Fibroblast of pulmonary artery (primary cell): Measurements from ENCODE around the gene WNT1.

Experiments used
- DNase-seq: peaks from one replicate; pipeline ENCODE4 v3.0.0-alpha.2; 2010; ENCODE audit warnings: low read depth
- H3K4me3 ChIP-seq: replicated peaks from 2 replicates; pipeline ENCODE4 v1.5.1; 2011; ENCODE audit warnings: low read depth, mild to moderate bottlenecking, control low read depth, low read length, moderate library complexity
- TF ChIP-seq, protein P1 (sequence below): IDR thresholded peaks from 2 replicates; pipeline ENCODE4 v1.5.1; 2011; ENCODE audit warnings: mild to moderate bottlenecking, control low read depth, low read length, inconsistent platforms; ENCODE audit errors: missing control alignments

Gene WNT1

DNA sequence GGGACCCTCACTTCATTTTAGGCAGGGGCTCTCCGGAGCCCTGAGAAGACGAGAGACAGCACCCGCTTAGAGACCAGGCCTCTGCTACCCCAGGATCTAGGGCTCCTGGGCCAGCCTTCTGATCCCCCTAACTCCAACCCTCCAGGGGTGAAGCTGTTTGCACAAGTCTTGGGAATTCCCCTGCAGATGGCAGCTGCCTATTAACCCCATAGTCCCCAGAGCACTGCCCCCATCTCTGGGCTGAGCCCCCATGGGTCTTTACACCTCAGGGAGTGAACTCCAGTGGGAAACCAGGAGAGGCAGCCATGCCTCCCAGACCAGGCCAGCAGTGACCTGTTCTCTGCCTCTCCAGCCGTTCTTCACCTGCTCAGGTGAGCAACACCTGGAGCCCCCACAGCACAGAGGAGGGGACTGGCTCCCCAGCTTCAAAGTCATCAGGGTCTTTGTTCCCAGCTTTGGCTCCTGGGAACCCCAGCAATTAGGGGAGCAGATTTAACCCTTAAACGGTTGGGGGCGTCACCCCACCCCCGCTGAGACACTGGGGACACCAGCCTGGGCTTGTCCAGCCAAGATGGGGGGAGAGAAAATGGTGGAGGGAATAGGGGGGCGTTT, 8.9 kb upstream of the WNT1 start:
- no peak for DNase-seq
- no peak overlapping the region for H3K4me3 ChIP-seq
- TF ChIP-seq, protein P1, sequence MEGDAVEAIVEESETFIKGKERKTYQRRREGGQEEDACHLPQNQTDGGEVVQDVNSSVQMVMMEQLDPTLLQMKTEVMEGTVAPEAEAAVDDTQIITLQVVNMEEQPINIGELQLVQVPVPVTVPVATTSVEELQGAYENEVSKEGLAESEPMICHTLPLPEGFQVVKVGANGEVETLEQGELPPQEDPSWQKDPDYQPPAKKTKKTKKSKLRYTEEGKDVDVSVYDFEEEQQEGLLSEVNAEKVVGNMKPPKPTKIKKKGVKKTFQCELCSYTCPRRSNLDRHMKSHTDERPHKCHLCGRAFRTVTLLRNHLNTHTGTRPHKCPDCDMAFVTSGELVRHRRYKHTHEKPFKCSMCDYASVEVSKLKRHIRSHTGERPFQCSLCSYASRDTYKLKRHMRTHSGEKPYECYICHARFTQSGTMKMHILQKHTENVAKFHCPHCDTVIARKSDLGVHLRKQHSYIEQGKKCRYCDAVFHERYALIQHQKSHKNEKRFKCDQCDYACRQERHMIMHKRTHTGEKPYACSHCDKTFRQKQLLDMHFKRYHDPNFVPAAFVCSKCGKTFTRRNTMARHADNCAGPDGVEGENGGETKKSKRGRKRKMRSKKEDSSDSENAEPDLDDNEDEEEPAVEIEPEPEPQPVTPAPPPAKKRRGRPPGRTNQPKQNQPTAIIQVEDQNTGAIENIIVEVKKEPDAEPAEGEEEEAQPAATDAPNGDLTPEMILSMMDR = no peak

DNA sequence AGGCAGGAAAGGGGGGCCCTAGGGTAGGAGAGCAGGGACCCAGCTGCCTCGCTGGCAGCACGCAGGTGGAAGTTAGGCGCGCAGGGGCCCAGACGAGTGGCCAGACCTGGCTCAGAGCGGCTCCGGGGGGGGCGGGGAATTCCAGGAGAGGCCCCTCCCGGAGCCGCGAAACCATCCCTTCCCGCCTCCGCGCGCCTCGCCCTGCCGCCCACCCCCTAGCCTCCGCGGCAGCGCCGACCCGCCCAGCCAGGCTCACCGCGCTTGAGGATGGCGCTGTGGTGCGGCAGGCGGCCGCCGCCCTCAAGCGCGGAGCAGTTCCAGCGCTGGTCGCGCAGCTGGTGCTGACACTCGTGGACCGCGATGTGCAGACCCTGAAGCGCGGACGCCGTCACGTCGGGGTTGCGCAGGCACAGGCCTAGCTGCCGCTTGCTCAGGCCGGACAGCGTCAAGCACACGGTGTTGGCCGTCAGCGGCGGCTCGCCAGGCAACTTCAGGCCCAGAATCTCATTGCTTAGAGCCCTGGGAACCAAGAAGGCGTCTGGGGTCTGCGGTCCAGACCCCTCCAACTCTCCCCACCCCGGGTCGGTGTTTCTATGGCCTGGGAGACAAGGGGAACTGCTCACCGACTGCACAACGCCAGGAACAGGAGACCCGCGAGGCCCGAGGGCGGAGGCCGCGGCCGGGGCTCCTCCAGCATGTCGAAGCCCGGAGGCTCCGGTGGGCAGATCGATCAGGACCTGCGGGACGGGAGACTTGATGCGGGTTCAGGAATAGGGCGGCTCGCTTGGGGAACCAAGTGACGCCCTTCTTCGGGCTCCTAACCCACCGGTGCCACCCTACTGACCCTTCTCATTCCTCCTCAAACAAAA, 8.1 kb upstream of the WNT1 start:
- no peak for DNase-seq
- TF ChIP-seq, protein P1 = no peak
- no peak overlapping the region for H3K4me3 ChIP-seq

DNA sequence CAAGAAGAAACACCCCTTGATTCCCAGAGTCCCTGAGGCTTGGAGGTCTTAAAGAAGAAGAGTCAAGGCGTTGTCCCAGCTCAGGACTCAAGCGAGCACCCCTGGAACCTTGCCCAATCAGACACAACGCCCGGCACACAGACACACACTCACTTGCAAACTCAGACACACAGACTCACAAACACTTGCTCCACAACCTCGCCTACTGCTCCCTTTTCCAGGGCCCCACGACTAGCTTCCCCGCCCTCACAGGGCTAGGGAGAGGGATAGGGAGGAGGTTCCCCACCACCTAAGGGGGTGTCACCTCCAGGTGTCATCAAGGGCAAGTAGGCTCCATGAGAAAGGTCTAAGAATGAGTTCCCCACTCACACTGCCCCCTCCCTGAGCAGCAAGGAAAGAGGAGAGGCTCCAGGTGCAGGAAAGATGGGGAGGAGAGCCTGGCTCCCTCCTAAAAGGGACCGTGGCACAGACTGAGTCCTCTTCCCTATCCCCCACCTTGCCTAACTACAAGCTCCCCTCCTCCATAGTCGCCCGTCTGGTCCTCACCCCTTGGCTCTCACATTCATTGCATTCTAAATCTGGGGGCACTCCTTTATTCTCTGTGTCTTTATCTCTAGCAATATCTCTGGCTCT, 7.3 kb upstream of the WNT1 start:
- H3K4me3 ChIP-seq = no peak overlapping the region
- DNase-seq = no peak
- TF ChIP-seq, protein P1 = no peak

DNA sequence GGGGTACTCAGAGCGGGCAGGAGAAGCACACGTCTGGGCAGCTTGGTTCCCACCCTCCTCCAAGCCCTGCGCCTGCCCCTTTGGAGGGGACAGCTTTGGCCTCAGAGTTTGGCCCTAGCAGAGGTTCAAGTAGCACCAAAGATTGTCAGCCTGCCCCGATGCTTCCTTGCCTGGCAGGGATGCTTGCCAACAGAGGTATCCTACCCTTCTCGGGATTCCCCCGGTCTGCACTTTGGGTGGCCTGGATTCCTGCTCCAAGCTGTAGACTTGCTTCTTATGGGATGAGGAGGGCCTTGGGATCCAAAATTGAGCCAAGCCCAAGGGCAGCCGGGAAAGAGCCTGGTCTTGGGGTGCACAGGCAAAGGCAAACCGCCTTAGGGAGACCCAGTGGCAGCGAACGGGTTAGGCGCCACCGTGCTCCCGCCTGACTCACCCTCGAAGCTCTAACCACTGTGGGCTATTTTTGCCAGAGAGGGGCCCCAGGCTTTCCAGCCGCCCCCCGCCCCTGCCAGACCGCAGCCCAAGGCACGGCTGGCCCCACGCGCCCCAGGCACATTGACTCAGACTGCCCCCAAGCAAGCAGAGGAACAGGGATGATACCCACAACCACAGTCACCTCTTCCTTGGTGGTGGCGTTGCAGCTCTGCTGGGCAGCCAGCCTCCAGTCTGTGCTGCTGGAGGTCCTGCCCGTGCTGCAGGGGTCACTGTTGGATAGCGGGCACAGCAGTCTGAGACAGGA, 5.7 kb upstream of the WNT1 start:
- no peak for DNase-seq
- TF ChIP-seq, protein P1 = no peak
- H3K4me3 ChIP-seq = no peak overlapping the region

DNA sequence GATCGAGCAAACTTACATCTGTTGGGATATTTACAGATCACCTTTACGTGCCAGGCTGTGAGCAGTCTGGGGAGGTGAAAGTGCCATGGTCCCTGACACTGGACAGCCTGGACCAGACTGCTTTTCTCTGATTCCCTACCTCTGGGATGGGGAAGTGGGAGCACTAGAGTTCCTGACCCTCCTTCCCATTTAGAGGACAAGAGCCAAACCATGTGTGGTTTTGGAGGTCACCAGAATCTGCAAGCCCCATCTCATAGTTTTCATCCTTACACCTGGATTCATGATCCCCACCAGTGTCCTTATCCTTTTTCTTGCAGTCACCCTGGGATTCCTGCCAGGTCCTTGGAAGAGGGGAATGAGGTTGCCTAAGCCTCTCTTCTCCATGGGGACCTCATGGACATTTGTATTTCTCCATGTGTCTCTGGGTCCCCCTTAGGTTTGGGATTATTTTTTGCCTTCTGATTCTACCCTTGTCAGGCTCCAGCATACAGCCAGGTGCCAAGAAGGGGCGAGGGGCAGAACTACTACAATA, 5.1 kb upstream of the WNT1 start:
- no peak for DNase-seq
- TF ChIP-seq, protein P1 = no peak
- H3K4me3 ChIP-seq = no peak overlapping the region

DNA sequence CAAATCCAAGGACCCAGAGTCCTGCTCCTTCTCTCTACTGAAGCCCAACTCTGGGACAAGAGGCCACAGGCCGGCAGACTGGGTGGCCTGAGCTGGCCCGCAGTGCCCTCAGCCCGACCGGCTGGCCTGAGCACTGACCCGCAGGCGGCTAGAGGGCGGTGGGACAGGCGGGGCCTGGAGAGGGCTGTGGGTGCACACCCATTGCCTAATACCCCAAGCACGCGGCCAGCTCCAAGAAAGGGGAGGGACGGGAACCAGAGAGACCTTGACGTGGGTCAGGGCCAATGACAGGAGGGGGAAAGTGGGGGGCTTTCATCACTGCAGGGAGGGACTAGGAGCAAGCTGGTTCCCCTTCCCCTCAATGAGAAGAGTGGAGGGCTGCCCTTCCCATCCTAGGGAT, 4.6 kb upstream of the WNT1 start:
- no peak for DNase-seq
- TF ChIP-seq, protein P1 = no peak
- H3K4me3 ChIP-seq = no peak overlapping the region
